ENCODE results near the gene A4GNT.

A4GNT gene

GRCh38 chr3:138139691-138140090, 7.5 kb upstream of the A4GNT start:
- no peaks in the 10 kb centered on the region for H3K4me1 ChIP-seq (ENCODE audit: insufficient read depth, low read length)
- no peaks in the 10 kb centered on the region for H3K9me3 ChIP-seq (ENCODE audit: insufficient read depth, low read depth, low read length)
- no peak overlapping the region for H3K4me3 ChIP-seq (ENCODE audit: low read length)
- H3K27ac ChIP-seq (ENCODE audit: low read length): no peak overlapping the region
- no peak overlapping the region for H3K9ac ChIP-seq (ENCODE audit: low read depth, low read length)
- H3K27me3 ChIP-seq (ENCODE audit: insufficient read depth, low read length): no peaks in the 10 kb centered on the region
- H3K36me3 ChIP-seq (ENCODE audit: insufficient read depth, low read depth, low read length): no peaks in the 10 kb centered on the region

DNA sequence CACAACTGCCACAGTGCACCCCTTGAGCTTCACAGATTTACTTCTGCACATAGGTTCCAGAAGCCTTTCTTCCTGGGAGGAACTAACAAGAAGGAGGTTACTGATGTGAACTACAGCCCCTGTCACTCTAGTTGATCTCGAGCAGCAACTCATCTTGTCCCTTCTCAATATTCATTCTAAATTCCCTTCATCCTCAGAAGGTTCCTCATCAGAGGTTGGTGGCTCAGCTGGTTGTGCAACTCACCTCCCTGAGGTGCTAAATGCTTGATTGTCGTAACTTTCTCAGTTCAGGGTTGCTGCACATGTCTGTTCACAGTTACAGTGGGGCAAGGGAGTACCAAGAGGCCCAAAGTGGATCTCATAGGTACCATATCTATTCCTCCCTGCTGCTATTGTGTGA, 5.7 kb upstream of the A4GNT start:
- no peaks in the 10 kb centered on the region for H3K27me3 ChIP-seq (ENCODE audit: insufficient read depth, low read length)
- H3K27ac ChIP-seq (ENCODE audit: low read length): no peak overlapping the region
- H3K4me3 ChIP-seq (ENCODE audit: low read length): no peak overlapping the region
- no peaks in the 10 kb centered on the region for H3K4me1 ChIP-seq (ENCODE audit: insufficient read depth, low read length)
- H3K36me3 ChIP-seq (ENCODE audit: insufficient read depth, low read depth, low read length): no peaks in the 10 kb centered on the region
- H3K9ac ChIP-seq (ENCODE audit: low read depth, low read length): no peak overlapping the region
- no peaks in the 10 kb centered on the region for H3K9me3 ChIP-seq (ENCODE audit: insufficient read depth, low read depth, low read length)

- no peaks in the 10 kb centered on the region for H3K9me3 ChIP-seq (ENCODE audit: insufficient read depth, low read depth, low read length)
- H3K9ac ChIP-seq (ENCODE audit: low read depth, low read length): no peak overlapping the region
- H3K27me3 ChIP-seq (ENCODE audit: insufficient read depth, low read length): no peaks in the 10 kb centered on the region
- no peaks in the 10 kb centered on the region for H3K4me1 ChIP-seq (ENCODE audit: insufficient read depth, low read length)
- H3K4me3 ChIP-seq (ENCODE audit: low read length): no peak overlapping the region
- no peaks in the 10 kb centered on the region for H3K36me3 ChIP-seq (ENCODE audit: insufficient read depth, low read depth, low read length)
- H3K27ac ChIP-seq (ENCODE audit: low read length): no peak overlapping the region
Observed at GRCh38 chr3:138136201-138136600, 4.0 kb upstream of the A4GNT start.

GRCh38 chr3:138135833-138136194, 3.6 kb upstream of the A4GNT start:
- Histone ChIP-seq H3K4me1 (ENCODE audit: insufficient read depth, low read length) (no peaks in the 10 kb centered on the region), H3K9me3 (ENCODE audit: insufficient read depth, low read depth, low read length) (no peaks in the 10 kb centered on the region), H3K36me3 (ENCODE audit: insufficient read depth, low read depth, low read length) (no peaks in the 10 kb centered on the region), H3K4me3 (ENCODE audit: low read length) (no peak overlapping the region), H3K27me3 (ENCODE audit: insufficient read depth, low read length) (no peaks in the 10 kb centered on the region), H3K9ac (ENCODE audit: low read depth, low read length) (no peak overlapping the region), H3K27ac (ENCODE audit: low read length) (no peak overlapping the region)

- no peaks in the 10 kb centered on the region for H3K36me3 ChIP-seq (ENCODE audit: insufficient read depth, low read depth, low read length)
- no peaks in the 10 kb centered on the region for H3K4me1 ChIP-seq (ENCODE audit: insufficient read depth, low read length)
- H3K27me3 ChIP-seq (ENCODE audit: insufficient read depth, low read length): no peaks in the 10 kb centered on the region
- H3K4me3 ChIP-seq (ENCODE audit: low read length): no peak overlapping the region
- no peak overlapping the region for H3K9ac ChIP-seq (ENCODE audit: low read depth, low read length)
- H3K9me3 ChIP-seq (ENCODE audit: insufficient read depth, low read depth, low read length): no peaks in the 10 kb centered on the region
- no peak overlapping the region for H3K27ac ChIP-seq (ENCODE audit: low read length)
Observed at GRCh38 chr3:138135146-138135832, 3.1 kb upstream of the A4GNT start.

GRCh38 chr3:138127636-138128365, 4.4 kb downstream of the A4GNT start:
- H3K4me1 ChIP-seq (ENCODE audit: insufficient read depth, low read length): no peaks in the 10 kb centered on the region

GRCh38 chr3:138125548-138126221, 6.5 kb downstream of the A4GNT start:
- H3K27me3 ChIP-seq (ENCODE audit: insufficient read depth, low read length): no peaks in the 10 kb centered on the region
- H3K9ac ChIP-seq (ENCODE audit: low read depth, low read length): no peak overlapping the region
- H3K9me3 ChIP-seq (ENCODE audit: insufficient read depth, low read depth, low read length): no peaks in the 10 kb centered on the region; the same call in 1 of the 2 replicates
- no peaks in the 10 kb centered on the region for H3K4me1 ChIP-seq (ENCODE audit: insufficient read depth, low read length)
- no peak overlapping the region for H3K4me3 ChIP-seq (ENCODE audit: low read length)
- H3K27ac ChIP-seq (ENCODE audit: low read length): no peak overlapping the region
- no peaks in the 10 kb centered on the region for H3K36me3 ChIP-seq (ENCODE audit: insufficient read depth, low read depth, low read length)

More at GRCh38 chr3:138127636-138128365, 4.4 kb downstream of the A4GNT start:
- Histone ChIP-seq H3K4me3 (ENCODE audit: low read length) (no peak overlapping the region), H3K9ac (ENCODE audit: low read depth, low read length) (no peak overlapping the region), H3K27me3 (ENCODE audit: insufficient read depth, low read length) (no peaks in the 10 kb centered on the region), H3K9me3 (ENCODE audit: insufficient read depth, low read depth, low read length) (no peaks in the 10 kb centered on the region; the same call in 1 of the 2 replicates), H3K36me3 (ENCODE audit: insufficient read depth, low read depth, low read length) (no peaks in the 10 kb centered on the region), H3K27ac (ENCODE audit: low read length) (no peak overlapping the region)

DNA sequence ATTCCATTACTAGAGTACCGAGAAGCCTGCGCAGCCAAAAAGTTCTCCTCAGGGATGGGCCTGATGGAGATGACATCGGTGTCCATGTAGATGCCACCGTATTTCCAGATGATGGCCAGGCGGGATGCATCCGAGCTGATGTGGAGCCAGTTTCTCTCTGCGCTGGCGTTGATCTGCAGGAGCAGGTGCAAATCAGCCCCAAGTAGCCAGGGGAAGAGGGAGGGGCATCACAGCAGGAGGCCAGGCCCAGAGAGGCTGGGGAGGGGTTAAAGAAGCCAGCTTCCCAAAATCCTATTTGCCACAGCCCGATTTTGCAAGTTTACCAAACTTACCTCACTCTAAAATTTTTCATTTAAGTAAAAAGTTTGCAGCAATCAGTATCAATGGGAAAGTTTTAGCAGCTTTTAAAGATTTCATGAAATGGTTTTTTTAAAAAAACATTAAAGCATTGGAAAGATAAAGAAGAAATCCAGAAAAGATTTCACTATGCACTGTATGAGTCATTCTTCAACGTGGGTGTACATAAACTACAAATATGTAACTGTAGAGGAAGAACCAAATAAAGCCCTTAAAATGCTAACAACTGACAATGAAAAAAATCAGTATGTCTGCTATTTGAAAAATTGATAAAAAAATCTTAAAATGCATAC, 7.4 kb downstream of the A4GNT start:
- no peak overlapping the region for H3K4me3 ChIP-seq (ENCODE audit: low read length)
- no peaks in the 10 kb centered on the region for H3K4me1 ChIP-seq (ENCODE audit: insufficient read depth, low read length)
- H3K9ac ChIP-seq (ENCODE audit: low read depth, low read length): no peak overlapping the region
- no peaks in the 10 kb centered on the region for H3K36me3 ChIP-seq (ENCODE audit: insufficient read depth, low read depth, low read length)
- no peak overlapping the region for H3K27ac ChIP-seq (ENCODE audit: low read length)
- no peaks in the 10 kb centered on the region for H3K27me3 ChIP-seq (ENCODE audit: insufficient read depth, low read length)
- no peaks in the 10 kb centered on the region; the same call in 1 of the 2 replicates for H3K9me3 ChIP-seq (ENCODE audit: insufficient read depth, low read depth, low read length)

DNA sequence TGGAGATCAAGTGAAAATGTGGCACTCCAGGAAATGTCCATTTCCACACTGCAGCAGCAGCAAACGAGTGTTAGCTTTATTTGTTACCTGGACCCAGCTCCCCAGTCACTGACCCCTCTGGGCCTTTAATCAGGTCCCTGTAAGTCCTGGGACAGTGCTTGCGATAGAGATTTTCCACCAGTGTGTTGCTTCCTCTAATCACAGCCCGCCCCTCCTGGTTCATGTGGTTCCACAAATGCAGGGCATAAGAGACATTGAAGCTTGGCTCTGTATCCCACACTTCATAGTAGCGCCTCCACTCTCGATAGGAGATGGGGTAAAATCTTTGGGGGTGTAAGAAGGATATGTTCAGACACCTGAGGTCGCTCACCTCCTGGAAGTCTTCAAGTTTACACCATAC, 8.0 kb downstream of the A4GNT start:
- Histone ChIP-seq H3K36me3 (ENCODE audit: insufficient read depth, low read depth, low read length) (no peaks in the 10 kb centered on the region), H3K27ac (ENCODE audit: low read length) (no peak overlapping the region), H3K9me3 (ENCODE audit: insufficient read depth, low read depth, low read length) (no peaks in the 10 kb centered on the region; the same call in 1 of the 2 replicates), H3K4me3 (ENCODE audit: low read length) (no peak overlapping the region), H3K4me1 (ENCODE audit: insufficient read depth, low read length) (0 out of 2 replicates have a peak, but pooled peaks cover 1% of the 10 kb centered on the region), H3K9ac (ENCODE audit: low read depth, low read length) (no peak overlapping the region), H3K27me3 (ENCODE audit: insufficient read depth, low read length) (no peaks in the 10 kb centered on the region)

DNA sequence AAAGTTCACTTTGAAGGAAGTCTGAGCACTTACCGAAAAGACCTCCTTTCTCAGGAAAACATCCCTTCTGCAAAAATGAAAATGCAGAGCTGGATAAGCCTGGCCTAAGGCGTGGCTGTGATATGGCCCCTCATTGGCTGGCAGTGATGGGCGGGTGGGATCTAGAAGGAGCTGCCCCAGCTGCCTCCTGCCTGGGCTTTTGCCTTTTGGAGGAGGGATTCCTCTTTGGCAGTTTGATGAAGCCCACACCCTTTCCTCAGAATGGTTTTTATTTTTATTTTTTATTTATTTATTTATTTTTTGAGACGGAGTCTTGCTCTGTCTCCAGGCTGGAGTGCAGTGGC, 12.8 kb downstream of the A4GNT start:
- no peak overlapping the region for H3K9ac ChIP-seq (ENCODE audit: low read depth, low read length)
- no peaks in the 10 kb centered on the region for H3K36me3 ChIP-seq (ENCODE audit: insufficient read depth, low read depth, low read length)
- no peak overlapping the region for H3K4me3 ChIP-seq (ENCODE audit: low read length)
- H3K9me3 ChIP-seq (ENCODE audit: insufficient read depth, low read depth, low read length): no peaks in the 10 kb centered on the region; the same call in 1 of the 2 replicates
- no peak overlapping the region for H3K27ac ChIP-seq (ENCODE audit: low read length)
- 0 out of 2 replicates have a peak, but pooled peaks cover 3% of the 10 kb centered on the region for H3K27me3 ChIP-seq (ENCODE audit: insufficient read depth, low read length)
- peaks cover 10% of the 10 kb centered on the region; the same call in 1 of the 2 replicates for H3K4me1 ChIP-seq (ENCODE audit: insufficient read depth, low read length)

GRCh38 chr3:138118612-138119422, 13.4 kb downstream of the A4GNT start:
- H3K36me3 ChIP-seq (ENCODE audit: insufficient read depth, low read depth, low read length): no peaks in the 10 kb centered on the region
- no peak overlapping the region for H3K4me3 ChIP-seq (ENCODE audit: low read length)
- H3K4me1 ChIP-seq (ENCODE audit: insufficient read depth, low read length): peaks cover 14% of the 10 kb centered on the region; the same call in 1 of the 2 replicates
- no peak overlapping the region for H3K9ac ChIP-seq (ENCODE audit: low read depth, low read length)
- no peak overlapping the region for H3K27ac ChIP-seq (ENCODE audit: low read length)
- H3K9me3 ChIP-seq (ENCODE audit: insufficient read depth, low read depth, low read length): no peaks in the 10 kb centered on the region; the same call in 1 of the 2 replicates
- H3K27me3 ChIP-seq (ENCODE audit: insufficient read depth, low read length): 0 out of 2 replicates have a peak, but pooled peaks cover 3% of the 10 kb centered on the region
